Epithelial cell of proximal tubule (primary cell): ENCODE measurements around the gene SOX6. TPM values are rescaled to one million over a fixed set of nuclear protein-coding genes. Genes with fewer than 3 reads are reported as not detected.

Experiments
- DNase-seq: peaks from one replicate; pipeline ENCODE4 v3.0.0-alpha.2; 2011; ENCODE audit warnings: low read depth
- H3K4me3 ChIP-seq: 2 replicates; pipeline ENCODE4 v1.5.1; 2011; ENCODE audit warnings: low read depth, mild to moderate bottlenecking, low read length
- total RNA-seq: library from RNA; depleted of rRNA; stranded (reverse); fragments of >200 nt; gene quantifications from 2 replicates; pipeline ENCODE4 v1.2.3, GENCODE V29; 2015
- TF ChIP-seq, protein P1 (sequence below): conservative IDR thresholded peaks from 2 replicates; pipeline ENCODE4 v1.5.1; 2012; ENCODE audit warnings: low read depth, mild to moderate bottlenecking, low read length

SOX6 gene
- total RNA-seq, 1 donor from 2014 or later: 1.6 TPM

DNA sequence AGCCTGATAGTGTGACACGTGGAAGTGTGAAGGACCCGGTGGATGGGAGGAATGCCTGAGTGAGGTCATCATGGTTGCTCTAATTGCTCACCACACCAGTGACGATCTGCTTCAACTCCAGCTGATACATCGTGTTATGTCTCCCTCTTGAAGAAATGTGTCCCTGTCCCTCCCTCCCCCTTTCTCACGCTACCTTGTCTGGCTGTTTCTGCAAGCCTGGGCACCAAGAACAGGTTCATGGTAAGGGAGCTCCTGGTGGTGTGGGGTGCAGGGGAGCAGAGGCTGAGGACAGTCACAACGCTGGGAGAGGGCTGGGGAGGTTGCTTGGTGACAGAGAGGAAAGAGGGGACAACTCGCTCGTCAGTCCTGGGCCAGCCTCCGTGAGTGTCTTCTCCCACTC lies 413.4 kb downstream of the SOX6 start:
- DNase-seq: no peak
- TF ChIP-seq, protein P1, sequence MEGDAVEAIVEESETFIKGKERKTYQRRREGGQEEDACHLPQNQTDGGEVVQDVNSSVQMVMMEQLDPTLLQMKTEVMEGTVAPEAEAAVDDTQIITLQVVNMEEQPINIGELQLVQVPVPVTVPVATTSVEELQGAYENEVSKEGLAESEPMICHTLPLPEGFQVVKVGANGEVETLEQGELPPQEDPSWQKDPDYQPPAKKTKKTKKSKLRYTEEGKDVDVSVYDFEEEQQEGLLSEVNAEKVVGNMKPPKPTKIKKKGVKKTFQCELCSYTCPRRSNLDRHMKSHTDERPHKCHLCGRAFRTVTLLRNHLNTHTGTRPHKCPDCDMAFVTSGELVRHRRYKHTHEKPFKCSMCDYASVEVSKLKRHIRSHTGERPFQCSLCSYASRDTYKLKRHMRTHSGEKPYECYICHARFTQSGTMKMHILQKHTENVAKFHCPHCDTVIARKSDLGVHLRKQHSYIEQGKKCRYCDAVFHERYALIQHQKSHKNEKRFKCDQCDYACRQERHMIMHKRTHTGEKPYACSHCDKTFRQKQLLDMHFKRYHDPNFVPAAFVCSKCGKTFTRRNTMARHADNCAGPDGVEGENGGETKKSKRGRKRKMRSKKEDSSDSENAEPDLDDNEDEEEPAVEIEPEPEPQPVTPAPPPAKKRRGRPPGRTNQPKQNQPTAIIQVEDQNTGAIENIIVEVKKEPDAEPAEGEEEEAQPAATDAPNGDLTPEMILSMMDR: no peak
- no peak overlapping the region for H3K4me3 ChIP-seq

DNA sequence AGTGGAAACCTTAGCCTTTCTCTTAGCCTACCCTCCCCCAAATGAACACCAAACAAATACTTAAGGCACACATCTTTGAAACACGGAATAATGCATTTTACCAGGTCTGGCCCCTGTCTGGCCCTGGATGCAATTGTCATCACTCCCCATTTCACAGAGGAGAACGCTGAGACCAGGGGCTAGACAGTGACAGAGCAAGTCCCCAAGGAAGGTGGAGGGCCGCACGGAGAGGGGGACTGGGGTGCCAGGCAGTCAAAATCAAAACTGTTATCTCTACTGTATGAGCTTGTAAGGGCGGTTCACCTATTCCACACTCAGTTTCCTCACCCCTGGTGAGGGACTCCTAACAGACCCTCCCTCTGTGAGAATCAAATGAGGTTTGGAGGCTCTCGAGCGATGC lies 414.2 kb downstream of the SOX6 start:
- H3K4me3 ChIP-seq: no peak overlapping the region
- DNase-seq: no peak
- TF ChIP-seq, protein P1: no peak

DNA sequence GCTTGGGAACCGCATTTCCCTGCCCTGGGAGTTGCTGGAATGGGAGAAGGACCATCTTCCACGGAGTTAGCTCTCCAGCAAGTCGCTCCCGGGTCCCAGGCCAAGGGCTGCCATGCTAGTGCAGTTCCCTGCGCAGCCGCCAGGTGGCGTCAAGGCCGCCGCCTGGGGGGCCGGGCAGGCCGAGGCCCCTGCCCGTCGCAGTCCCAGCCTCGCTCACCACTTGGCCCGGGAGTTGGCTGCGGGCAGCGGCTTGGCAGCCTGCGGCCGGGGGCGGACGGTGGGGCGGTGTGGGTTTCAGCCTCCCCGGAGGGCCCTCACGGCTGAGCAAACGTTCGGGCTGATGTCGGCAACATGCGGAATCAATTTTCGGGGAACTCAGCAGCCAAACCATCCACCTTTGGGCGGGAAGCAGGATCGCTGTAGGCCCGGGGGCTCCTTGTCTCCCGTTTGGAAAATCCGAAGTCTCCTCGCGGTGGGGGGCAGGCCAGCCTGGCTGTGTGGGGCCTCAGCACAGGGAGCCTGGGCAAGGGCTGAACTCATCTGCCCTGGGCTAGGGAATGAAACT lies 415.1 kb downstream of the SOX6 start:
- TF ChIP-seq, protein P1: peak; percentile 94
- DNase-seq: no peak
- H3K4me3 ChIP-seq: peak overlapping the region; percentile 13

DNA sequence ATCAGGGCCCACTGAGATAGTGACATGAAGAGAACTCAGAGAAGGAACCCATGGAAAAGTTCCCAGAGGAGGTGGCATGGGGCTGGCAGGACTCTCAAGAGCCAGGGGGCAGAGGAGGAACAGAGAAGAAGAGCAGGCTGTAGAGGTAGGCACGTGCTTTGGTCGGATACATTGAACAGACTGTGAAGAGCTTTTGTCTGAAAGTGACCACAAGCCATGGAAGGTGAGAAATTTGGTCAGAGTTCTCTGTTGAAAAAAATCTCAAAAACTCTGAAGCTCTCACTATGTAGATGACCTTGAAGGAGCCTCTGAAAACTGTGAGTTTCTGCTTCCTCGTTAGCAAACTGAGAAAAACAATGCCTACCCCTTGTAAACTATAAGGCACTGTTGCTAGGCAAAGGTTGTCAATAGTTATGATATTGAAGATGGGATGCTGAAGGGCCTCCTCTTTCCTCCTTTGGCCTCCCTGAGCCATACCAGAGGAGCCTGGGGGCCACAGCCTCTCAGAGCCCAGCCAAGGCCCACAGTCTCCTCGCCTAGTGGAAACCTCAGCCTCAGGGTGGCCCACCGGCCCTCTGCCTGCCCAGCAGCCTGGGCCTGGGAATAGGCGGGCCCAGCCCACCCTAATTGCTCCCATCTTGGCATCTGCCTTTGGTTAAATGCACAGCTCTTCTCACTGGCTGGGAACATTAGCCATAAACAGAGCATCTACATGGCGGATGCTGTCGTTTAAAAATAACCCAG lies 415.7 kb downstream of the SOX6 start:
- DNase-seq: no peak
- no peak overlapping the region for H3K4me3 ChIP-seq
- TF ChIP-seq, protein P1: no peak

DNA sequence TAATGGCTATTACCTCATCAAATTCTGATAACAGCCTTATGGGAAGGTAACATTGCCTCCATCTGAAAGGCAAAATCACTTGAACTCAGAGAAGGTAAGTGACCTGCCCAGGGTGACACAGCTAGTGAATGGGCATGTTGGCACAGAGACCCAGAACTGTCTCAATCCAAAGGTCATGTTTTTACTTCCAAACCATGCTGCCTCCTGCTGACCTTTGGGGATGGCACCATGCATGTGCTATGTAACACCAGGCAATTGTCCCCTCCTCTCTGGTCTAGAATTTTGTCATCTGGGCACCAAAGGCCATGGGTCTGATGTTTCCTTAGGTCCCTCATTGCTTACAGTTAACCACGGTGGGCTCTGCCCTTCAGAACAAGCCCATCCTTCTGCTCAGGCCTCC lies 417.4 kb downstream of the SOX6 start:
- no peak overlapping the region for H3K4me3 ChIP-seq
- DNase-seq: no peak
- TF ChIP-seq, protein P1: no peak

DNA sequence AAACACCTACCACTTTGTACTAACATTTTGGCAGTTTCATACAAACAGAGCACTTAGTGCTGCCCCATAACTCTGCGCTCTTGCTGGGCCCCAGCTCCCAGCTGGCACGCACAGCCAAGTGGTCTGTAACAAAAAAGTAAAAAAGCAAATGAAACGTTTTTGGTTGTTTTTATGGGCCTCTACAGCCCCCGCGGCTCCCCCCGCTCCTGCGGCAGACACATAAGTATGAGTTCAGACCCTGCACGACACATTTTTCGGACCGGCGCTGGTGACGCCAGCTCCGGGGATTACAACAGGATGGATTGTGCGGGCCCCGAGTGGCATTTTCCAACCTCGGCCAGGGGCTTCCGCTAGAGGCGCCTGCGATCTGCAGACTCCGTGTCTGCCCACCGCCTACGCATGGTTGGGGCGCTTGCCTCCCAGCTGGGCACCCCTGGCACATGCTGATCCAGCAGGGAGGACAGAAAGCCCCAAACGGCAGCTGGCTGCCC lies 418.2 kb downstream of the SOX6 start:
- TF ChIP-seq, protein P1: no peak
- H3K4me3 ChIP-seq: no peak overlapping the region
- DNase-seq: no peak
